ENCODE data around the gene MAD1L1.

GRCh38 chr7:1948301-1948796 lies 284.4 kb downstream of the MAD1L1 start:
- TF ChIP-seq MYBL2 (CRISPR knock-in tag; IDR thresholded peaks at IDR 0.05), result no peak
- no peak for TF ChIP-seq TEAD4 (CRISPR knock-in tag; IDR thresholded peaks at IDR 0.05)
- no peak for TF ChIP-seq JUN (CRISPR knock-in tag; IDR thresholded peaks at IDR 0.05)
- TF ChIP-seq IRF1 (CRISPR knock-in tag; IDR thresholded peaks at IDR 0.05), result no peak
- TF ChIP-seq CTCF (IDR thresholded peaks at IDR 0.05), result no peak
- no peak for TF ChIP-seq TP53 (CRISPR knock-in tag; IDR thresholded peaks at IDR 0.05)
- no peak for TF ChIP-seq ELF4 (CRISPR knock-in tag; IDR thresholded peaks at IDR 0.05; ENCODE audit: low read depth)
- no peak for TF ChIP-seq MXD4 (CRISPR knock-in tag; IDR thresholded peaks at IDR 0.05; ENCODE audit: borderline replicate concordance)
- no peak for TF ChIP-seq NR2C2 (CRISPR knock-in tag; IDR thresholded peaks at IDR 0.05)
